ENCODE results near the gene HIF1A. TPM values are rescaled to one million over a fixed set of nuclear protein-coding genes. Genes with fewer than 3 reads are reported as not detected.

The HIF1A gene
- total and polyA plus RNA-seq, 2 donors (not counting 1 experiment from before 2014, with no cell fraction given) = 44.2 to 261 TPM

GRCh38 chr14:61719344-61720293, 24.3 kb downstream of the HIF1A start:
- ATAC-seq (ENCODE audit: low read depth) (peak; percentile 37), DNase-seq (peak; percentile 46)
- Mint-ChIP-seq H3K4me3 (peak overlapping the region; percentile 82), H3K27ac (peak overlapping the region; percentile 80), H3K27me3 (no peaks in the 10 kb centered on the region), H3K4me1 (peaks cover 74% of the 10 kb centered on the region), H3K9me3 (ENCODE audit: insufficient read depth) (no peaks in the 10 kb centered on the region)
- no CpG with 5 or more reads among the region's 5 CpGs for WGBS (ENCODE audit: insufficient coverage)
- Histone ChIP-seq H3K27me3 (replicated peaks in 1 of 4; ENCODE audit: control extremely low read depth in 1 of 4, control insufficient read depth in 3 of 4, insufficient read depth in 4 of 4, low read length in 3 of 4) (no peaks in the 10 kb centered on the region), H3K27ac (ENCODE audit: low read length in 2 of 2) (peak overlapping the region; percentile 78 to 88), H3K9me3 (ENCODE audit: control extremely low read depth in 1 of 3, control insufficient read depth in 2 of 3, insufficient read depth in 1 of 3, low read length in 2 of 3) (no peaks in the 10 kb centered on the region), H3K4me1 (ENCODE audit: control insufficient read depth in 2 of 2, insufficient read depth in 2 of 2, low read length in 2 of 2) (peaks cover 44 to 59% of the 10 kb centered on the region in 2 donors), H2AFZ (ENCODE audit: insufficient read depth, low read depth, low read length, poor library complexity, severe bottlenecking) (no peak overlapping the region), H3K36me3 (replicated peaks in 1 of 2; ENCODE audit: control extremely low read depth in 1 of 2, control insufficient read depth in 1 of 2, extremely low read depth in 1 of 2, insufficient read depth in 2 of 2, low read length in 1 of 2) (peaks cover 2 to 24% of the 10 kb centered on the region in 2 experiments), H3K9ac (ENCODE audit: low read length) (peak overlapping the region; percentile 48), H3K4me2 (replicated peaks; ENCODE audit: low read depth, low read length, poor library complexity, severe bottlenecking) (peak overlapping the region; percentile 66), H3K4me3 (ENCODE audit: control extremely low read depth in 1 of 5, extremely low read depth in 1 of 5, insufficient read depth in 1 of 5, low read depth in 2 of 5, low read length in 4 of 5) (peak overlapping the region in 4 of 5 experiments; percentile 5 to 41 (median 24)), H3K79me2 (ENCODE audit: control insufficient read depth, insufficient read depth, low read length) (peaks cover 89% of the 10 kb centered on the region), H4K20me1 (ENCODE audit: control insufficient read depth, insufficient read depth, low read length, poor library complexity, severe bottlenecking) (peaks cover 29% of the 10 kb centered on the region)
- CTCF ChIA-PET = interaction anchor here (0.9 to 7.0 kb wide), 15 partner anchors 10 to 265 kb away, joined by 3 to 50 read pairs (median 8); partner anchors contain the start of gene HIF1A
- TF ChIP-seq EZH2 (IDR thresholded peaks at IDR 0.05; ENCODE audit: borderline replicate concordance, insufficient read depth, low read depth, low read length, poor library complexity, severe bottlenecking) = no peak
- TF ChIP-seq CTCF (IDR thresholded peaks at IDR 0.05) = no peak
- POLR2A ChIA-PET = interaction anchor here (0.6 to 2.1 kb wide), 4 partner anchors 9 to 243 kb away, joined by 4 to 6 read pairs (median 6); no protein-coding TSS in a partner anchor
- intact Hi-C loops (cut with micrococcal nuclease) = loop anchor here (1.0 to 5.0 kb wide), 4 partner anchors 8 to 242 kb away; no protein-coding TSS in a partner anchor

All from B cell (primary cell).